ENCODE data around the gene PLXNC1.
A peak's percentile ranks its signal among the peaks of the same experiment; 100 is the strongest.

Gene PLXNC1

GRCh38 chr12:94205822-94206221 is 57.4 kb downstream of the PLXNC1 start:
- Histone ChIP-seq H3K4me1 (ENCODE audit: control insufficient read depth, insufficient read depth, low read length) (no peaks in the 10 kb centered on the region), H3K27me3 (ENCODE audit: control insufficient read depth, insufficient read depth, low read length) (no peaks in the 10 kb centered on the region), H3K4me3 (ENCODE audit: low read length) (no peak overlapping the region), H3K36me3 (ENCODE audit: control insufficient read depth, insufficient read depth, low read length) (no peaks in the 10 kb centered on the region), H3K9ac (ENCODE audit: low read length) (no peak overlapping the region), H3K27ac (ENCODE audit: low read depth, low read length) (no peak overlapping the region)

GRCh38 chr12:94206886-94207285 is 58.5 kb downstream of the PLXNC1 start:
- H3K27ac ChIP-seq (ENCODE audit: low read depth, low read length) = no peak overlapping the region
- no peak overlapping the region for H3K9ac ChIP-seq (ENCODE audit: low read length)
- H3K36me3 ChIP-seq (ENCODE audit: control insufficient read depth, insufficient read depth, low read length) = no peaks in the 10 kb centered on the region
- H3K4me1 ChIP-seq (ENCODE audit: control insufficient read depth, insufficient read depth, low read length) = no peaks in the 10 kb centered on the region
- no peak overlapping the region for H3K4me3 ChIP-seq (ENCODE audit: low read length)
- no peaks in the 10 kb centered on the region for H3K27me3 ChIP-seq (ENCODE audit: control insufficient read depth, insufficient read depth, low read length)

GRCh38 chr12:94207467-94207848 is 59.1 kb downstream of the PLXNC1 start:
- no peak overlapping the region for H3K4me3 ChIP-seq (ENCODE audit: low read length)
- no peak overlapping the region for H3K27ac ChIP-seq (ENCODE audit: low read depth, low read length)
- H3K9ac ChIP-seq (ENCODE audit: low read length) = no peak overlapping the region
- H3K4me1 ChIP-seq (ENCODE audit: control insufficient read depth, insufficient read depth, low read length) = no peaks in the 10 kb centered on the region
- no peaks in the 10 kb centered on the region for H3K27me3 ChIP-seq (ENCODE audit: control insufficient read depth, insufficient read depth, low read length)
- H3K36me3 ChIP-seq (ENCODE audit: control insufficient read depth, insufficient read depth, low read length) = no peaks in the 10 kb centered on the region

- Histone ChIP-seq H3K4me3 (ENCODE audit: low read length) (peak overlapping the region; percentile 29), H3K9ac (ENCODE audit: low read length) (no peak overlapping the region), H3K36me3 (ENCODE audit: control insufficient read depth, insufficient read depth, low read length) (no peaks in the 10 kb centered on the region), H3K4me1 (ENCODE audit: control insufficient read depth, insufficient read depth, low read length) (no peaks in the 10 kb centered on the region), H3K27me3 (ENCODE audit: control insufficient read depth, insufficient read depth, low read length) (no peaks in the 10 kb centered on the region), H3K27ac (ENCODE audit: low read depth, low read length) (peak overlapping the region; percentile 28)
These were observed 59.7 kb downstream of the PLXNC1 start for GRCh38 chr12:94207849-94208621.

GRCh38 chr12:94208622-94208966 is 60.2 kb downstream of the PLXNC1 start:
- H3K27me3 ChIP-seq (ENCODE audit: control insufficient read depth, insufficient read depth, low read length) = no peaks in the 10 kb centered on the region
- H3K4me1 ChIP-seq (ENCODE audit: control insufficient read depth, insufficient read depth, low read length) = no peaks in the 10 kb centered on the region
- H3K9ac ChIP-seq (ENCODE audit: low read length) = no peak overlapping the region
- H3K4me3 ChIP-seq (ENCODE audit: low read length) = no peak overlapping the region
- no peaks in the 10 kb centered on the region for H3K36me3 ChIP-seq (ENCODE audit: control insufficient read depth, insufficient read depth, low read length)
- no peak overlapping the region for H3K27ac ChIP-seq (ENCODE audit: low read depth, low read length)

- no peaks in the 10 kb centered on the region for H3K27me3 ChIP-seq (ENCODE audit: control insufficient read depth, insufficient read depth, low read length)
- H3K36me3 ChIP-seq (ENCODE audit: control insufficient read depth, insufficient read depth, low read length) = no peaks in the 10 kb centered on the region
- no peak overlapping the region for H3K9ac ChIP-seq (ENCODE audit: low read length)
- no peak overlapping the region for H3K27ac ChIP-seq (ENCODE audit: low read depth, low read length)
- H3K4me1 ChIP-seq (ENCODE audit: control insufficient read depth, insufficient read depth, low read length) = no peaks in the 10 kb centered on the region
- H3K4me3 ChIP-seq (ENCODE audit: low read length) = no peak overlapping the region
These were observed 60.9 kb downstream of the PLXNC1 start for GRCh38 chr12:94209240-94209639.

GRCh38 chr12:94211021-94211420 is 62.6 kb downstream of the PLXNC1 start:
- no peak overlapping the region for H3K9ac ChIP-seq (ENCODE audit: low read length)
- H3K27ac ChIP-seq (ENCODE audit: low read depth, low read length) = no peak overlapping the region
- H3K27me3 ChIP-seq (ENCODE audit: control insufficient read depth, insufficient read depth, low read length) = no peaks in the 10 kb centered on the region
- H3K4me3 ChIP-seq (ENCODE audit: low read length) = no peak overlapping the region
- no peaks in the 10 kb centered on the region for H3K4me1 ChIP-seq (ENCODE audit: control insufficient read depth, insufficient read depth, low read length)
- H3K36me3 ChIP-seq (ENCODE audit: control insufficient read depth, insufficient read depth, low read length) = no peaks in the 10 kb centered on the region

GRCh38 chr12:94218233-94218632 is 69.9 kb downstream of the PLXNC1 start:
- H3K4me3 ChIP-seq (ENCODE audit: low read length) = no peak overlapping the region
- no peak overlapping the region for H3K27ac ChIP-seq (ENCODE audit: low read depth, low read length)
- no peaks in the 10 kb centered on the region for H3K4me1 ChIP-seq (ENCODE audit: control insufficient read depth, insufficient read depth, low read length)
- H3K27me3 ChIP-seq (ENCODE audit: control insufficient read depth, insufficient read depth, low read length) = no peaks in the 10 kb centered on the region
- no peaks in the 10 kb centered on the region for H3K36me3 ChIP-seq (ENCODE audit: control insufficient read depth, insufficient read depth, low read length)
- H3K9ac ChIP-seq (ENCODE audit: low read length) = no peak overlapping the region

GRCh38 chr12:94219622-94220302 is 71.4 kb downstream of the PLXNC1 start:
- no peaks in the 10 kb centered on the region for H3K27me3 ChIP-seq (ENCODE audit: control insufficient read depth, insufficient read depth, low read length)
- H3K36me3 ChIP-seq (ENCODE audit: control insufficient read depth, insufficient read depth, low read length) = no peaks in the 10 kb centered on the region
- H3K9ac ChIP-seq (ENCODE audit: low read length) = no peak overlapping the region
- no peaks in the 10 kb centered on the region for H3K4me1 ChIP-seq (ENCODE audit: control insufficient read depth, insufficient read depth, low read length)
- no peak overlapping the region for H3K4me3 ChIP-seq (ENCODE audit: low read length)
- H3K27ac ChIP-seq (ENCODE audit: low read depth, low read length) = no peak overlapping the region

- Histone ChIP-seq H3K4me3 (ENCODE audit: low read length) (no peak overlapping the region), H3K36me3 (ENCODE audit: control insufficient read depth, insufficient read depth, low read length) (no peaks in the 10 kb centered on the region)
These were observed 72.4 kb downstream of the PLXNC1 start for GRCh38 chr12:94220804-94221203.

GRCh38 chr12:94222351-94223084 is 74.1 kb downstream of the PLXNC1 start:
- no peak overlapping the region for H3K27ac ChIP-seq (ENCODE audit: low read depth, low read length)
- H3K27me3 ChIP-seq (ENCODE audit: control insufficient read depth, insufficient read depth, low read length) = no peaks in the 10 kb centered on the region
- H3K36me3 ChIP-seq (ENCODE audit: control insufficient read depth, insufficient read depth, low read length) = no peaks in the 10 kb centered on the region
- no peak overlapping the region for H3K4me3 ChIP-seq (ENCODE audit: low read length)
- H3K4me1 ChIP-seq (ENCODE audit: control insufficient read depth, insufficient read depth, low read length) = no peaks in the 10 kb centered on the region
- H3K9ac ChIP-seq (ENCODE audit: low read length) = no peak overlapping the region

More at GRCh38 chr12:94220804-94221203, 72.4 kb downstream of the PLXNC1 start:
- Histone ChIP-seq H3K9ac (ENCODE audit: low read length) (no peak overlapping the region), H3K4me1 (ENCODE audit: control insufficient read depth, insufficient read depth, low read length) (no peaks in the 10 kb centered on the region), H3K27ac (ENCODE audit: low read depth, low read length) (no peak overlapping the region), H3K27me3 (ENCODE audit: control insufficient read depth, insufficient read depth, low read length) (no peaks in the 10 kb centered on the region)

GRCh38 chr12:94223842-94224241 is 75.5 kb downstream of the PLXNC1 start:
- no peak overlapping the region for H3K27ac ChIP-seq (ENCODE audit: low read depth, low read length)
- no peak overlapping the region for H3K4me3 ChIP-seq (ENCODE audit: low read length)
- no peaks in the 10 kb centered on the region for H3K4me1 ChIP-seq (ENCODE audit: control insufficient read depth, insufficient read depth, low read length)
- H3K27me3 ChIP-seq (ENCODE audit: control insufficient read depth, insufficient read depth, low read length) = no peaks in the 10 kb centered on the region
- H3K9ac ChIP-seq (ENCODE audit: low read length) = no peak overlapping the region
- no peaks in the 10 kb centered on the region for H3K36me3 ChIP-seq (ENCODE audit: control insufficient read depth, insufficient read depth, low read length)

Data from rectal smooth muscle tissue (tissue), 1 donor.